HuH-7.5 (cell line): ENCODE measurements around the gene ADRA2B.
"Not testable (repeated sequence)": the region's sequence is repeated elsewhere in the genome, so short reads cannot be mapped to it uniquely, and the experiment has no call there.

Source experiments
- DNase-seq: peaks from one replicate; pipeline ENCODE4 v3.0.0; 2011; ENCODE audit warnings: low spot score

ADRA2B gene

GRCh38 chr2:96088340-96089335 is 27.7 kb downstream of the ADRA2B start:
- DNase-seq: no peak

DNA sequence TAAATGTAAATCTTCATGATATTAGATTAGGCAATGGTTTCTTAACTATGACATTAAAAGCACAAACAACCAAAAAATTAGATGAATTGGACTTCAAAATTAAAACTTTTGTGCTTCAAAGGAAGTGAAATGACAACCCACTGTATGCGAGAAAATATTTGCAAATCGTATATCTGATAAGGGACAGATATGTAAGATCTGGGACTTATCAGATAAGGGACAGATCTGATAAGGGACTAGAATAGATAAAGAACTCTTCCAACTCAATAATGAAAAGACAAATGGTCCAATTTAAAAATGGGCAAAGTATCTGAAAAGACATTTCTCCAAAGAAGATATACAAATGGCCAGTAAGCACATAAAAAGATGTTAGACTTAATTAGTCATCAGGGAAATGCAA is 29.2 kb downstream of the ADRA2B start:
- no peak for DNase-seq

- DNase-seq: no peak
Observed at GRCh38 chr2:96085541-96086355, 30.6 kb downstream of the ADRA2B start.

- not testable (repeated sequence) for DNase-seq
Observed at GRCh38 chr2:96084858-96085518, 31.4 kb downstream of the ADRA2B start.

DNA sequence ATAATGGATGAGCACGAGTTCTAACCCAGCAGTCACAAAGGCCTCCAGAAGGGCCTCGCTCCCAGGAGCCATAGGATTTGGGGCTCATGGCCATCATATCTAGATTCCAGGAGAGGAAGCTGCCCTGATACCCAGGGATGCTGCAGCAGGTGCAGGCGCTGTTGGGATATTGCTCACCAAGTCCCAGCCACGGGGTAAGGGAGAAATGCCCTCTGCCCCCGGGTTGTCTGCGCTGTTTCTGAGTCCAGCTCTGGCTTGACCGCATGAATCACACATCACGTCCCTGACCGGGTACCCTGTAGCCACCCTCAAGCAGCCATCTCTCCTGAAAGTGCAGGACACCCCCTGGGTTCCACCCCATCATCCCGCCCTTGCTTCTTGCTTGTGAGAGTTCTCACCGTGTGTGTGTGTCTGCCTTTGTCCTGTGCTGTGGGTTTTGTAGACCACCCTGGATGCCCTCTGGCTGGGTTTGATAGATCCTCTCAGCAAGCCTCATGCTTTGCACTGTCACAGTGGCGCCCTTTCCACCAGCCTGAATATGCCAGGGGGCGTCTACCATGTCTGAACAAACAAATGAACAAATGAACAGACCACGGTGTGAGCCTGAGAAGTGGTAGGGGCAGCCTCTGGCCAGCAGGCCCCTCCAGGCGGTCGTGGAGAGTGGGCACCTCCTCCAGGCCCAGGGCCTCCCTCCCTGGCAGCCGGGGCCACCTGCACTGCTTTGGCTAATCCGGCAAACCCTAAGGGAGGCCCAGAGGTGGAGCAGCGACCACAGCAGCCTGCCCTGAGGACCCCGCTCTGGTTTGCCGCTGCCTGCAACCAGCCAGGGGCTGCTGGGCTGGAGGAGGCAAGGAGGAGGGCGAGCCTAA is 32.1 kb downstream of the ADRA2B start:
- no peak for DNase-seq

GRCh38 chr2:96083064-96083939 is 33.1 kb downstream of the ADRA2B start:
- DNase-seq: no peak

DNA sequence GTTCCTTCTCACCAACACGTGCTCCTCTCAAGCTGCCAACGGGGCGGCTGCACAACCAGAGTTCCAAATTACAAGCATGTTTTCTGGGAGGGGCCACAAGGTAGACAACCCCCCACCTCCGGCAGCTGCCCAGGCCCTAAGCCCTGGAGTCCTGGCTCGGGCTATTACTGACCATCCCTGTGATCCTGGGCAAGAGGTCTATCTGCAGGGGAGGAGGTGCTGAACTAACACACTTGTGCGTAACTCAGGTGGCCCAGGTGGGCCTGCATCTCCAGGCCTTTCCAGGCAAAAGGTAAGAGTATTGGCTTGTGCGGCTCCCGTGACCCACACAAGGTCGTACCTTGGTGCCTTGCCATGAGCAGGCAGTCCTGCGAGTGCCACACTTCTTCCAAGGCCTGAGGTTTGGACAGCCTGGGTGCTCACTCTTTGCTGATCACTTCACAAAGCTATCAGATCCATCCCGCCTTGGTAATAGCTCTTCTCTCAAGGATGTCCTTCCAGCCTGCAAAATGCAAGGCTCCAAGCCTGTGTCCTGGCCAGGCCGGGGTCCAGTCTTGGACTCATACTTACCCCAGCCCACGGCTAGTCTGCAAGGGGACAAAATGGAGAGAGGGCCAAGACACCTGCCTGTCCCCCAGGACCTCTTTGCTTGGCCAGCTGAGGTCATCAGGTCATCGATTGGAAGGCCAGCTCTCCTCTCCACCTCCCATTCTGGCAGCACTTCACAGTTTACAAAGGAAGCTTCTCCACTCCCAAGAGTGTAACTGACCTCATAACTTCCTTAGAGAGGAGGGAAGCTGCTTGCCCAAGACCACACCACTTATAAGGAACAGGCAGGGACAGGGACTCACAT is 33.9 kb downstream of the ADRA2B start:
- no peak for DNase-seq

- no peak for DNase-seq
Observed at GRCh38 chr2:96081042-96081441, 35.3 kb downstream of the ADRA2B start.

DNA sequence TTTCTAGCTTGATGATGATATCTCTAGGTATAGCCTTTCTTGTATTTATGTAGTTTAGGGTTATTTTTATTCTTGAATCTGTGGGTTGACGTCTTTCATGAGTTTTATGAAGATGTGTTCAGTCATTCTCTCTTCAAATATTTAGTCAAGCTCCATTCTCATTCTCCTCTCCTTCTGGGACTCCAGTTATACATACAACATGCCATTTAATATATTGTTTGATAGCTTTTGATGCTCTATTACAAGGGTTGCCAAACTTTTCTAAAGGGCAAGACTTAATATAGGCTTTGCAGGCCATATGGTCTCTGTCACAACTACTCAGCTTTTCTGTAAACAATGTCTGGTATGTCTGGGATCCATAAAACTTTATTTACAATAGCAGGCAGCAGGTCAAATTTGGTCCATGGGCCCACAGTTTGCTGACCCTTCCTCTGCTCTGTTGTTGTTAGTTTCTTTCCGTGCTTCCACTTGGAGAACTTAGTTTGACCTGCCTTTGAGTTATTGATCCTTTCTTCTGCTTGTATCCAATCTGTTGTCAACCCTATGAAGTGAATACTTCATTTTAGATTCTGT is 41.1 kb downstream of the ADRA2B start:
- no peak for DNase-seq

DNA sequence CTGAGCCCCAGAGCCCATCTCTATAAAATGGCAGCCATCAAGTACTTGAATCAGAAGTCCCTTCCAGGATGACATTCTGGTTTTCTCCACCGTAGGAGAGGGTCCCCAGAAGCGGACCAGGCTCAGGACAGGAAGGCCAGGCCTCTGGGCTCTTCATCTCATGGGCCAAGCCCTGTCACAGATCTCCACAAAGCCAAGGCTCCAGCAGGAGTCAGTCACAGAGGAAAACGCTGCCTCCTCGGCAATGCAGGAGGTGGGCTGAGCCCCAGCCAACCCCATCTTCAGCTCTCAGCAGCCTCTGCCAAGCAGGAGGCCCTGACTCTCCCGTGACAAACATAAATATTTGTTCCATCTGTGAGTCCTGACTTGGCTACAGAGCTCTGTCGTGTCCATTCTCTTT is 42.2 kb downstream of the ADRA2B start:
- no peak for DNase-seq

DNA sequence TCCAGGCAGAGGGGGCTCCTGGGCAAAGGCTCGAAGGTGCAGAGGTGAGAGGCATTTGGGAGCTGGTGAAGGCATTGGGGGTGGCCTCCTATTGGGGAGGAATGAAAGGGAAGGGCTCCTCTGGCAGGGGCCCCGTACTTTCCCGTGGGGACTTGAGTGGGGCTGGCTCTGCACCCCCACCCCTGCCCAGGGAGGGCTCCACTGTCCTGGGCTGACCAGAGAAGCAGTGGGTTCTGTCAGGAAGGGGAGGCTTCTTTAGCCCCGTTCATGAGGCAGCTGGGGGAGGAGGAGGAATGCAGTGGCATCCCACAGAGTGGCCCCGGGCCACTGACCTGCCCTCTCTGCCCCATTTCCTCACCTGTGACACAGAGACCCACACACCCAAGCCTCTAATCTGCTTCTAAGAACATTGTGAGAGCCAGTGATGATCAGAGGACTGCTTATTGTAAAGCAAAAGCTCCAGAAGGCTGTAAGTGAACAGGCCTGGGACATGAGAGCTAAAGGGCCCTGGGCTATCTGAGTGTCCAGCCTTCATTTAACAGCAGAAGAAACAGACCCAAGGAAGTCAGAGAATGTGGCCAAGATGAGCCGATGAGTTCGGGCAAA is 43.1 kb downstream of the ADRA2B start:
- DNase-seq: no peak

- no peak for DNase-seq
Observed at GRCh38 chr2:96072746-96073145, 43.6 kb downstream of the ADRA2B start.

- DNase-seq: not testable (repeated sequence)
Observed at GRCh38 chr2:96071977-96072491, 44.3 kb downstream of the ADRA2B start.

GRCh38 chr2:96071087-96071976 is 45.0 kb downstream of the ADRA2B start:
- not testable (repeated sequence) for DNase-seq

- DNase-seq: not testable (repeated sequence)
Observed at GRCh38 chr2:96070351-96070750, 46.0 kb downstream of the ADRA2B start.

DNA sequence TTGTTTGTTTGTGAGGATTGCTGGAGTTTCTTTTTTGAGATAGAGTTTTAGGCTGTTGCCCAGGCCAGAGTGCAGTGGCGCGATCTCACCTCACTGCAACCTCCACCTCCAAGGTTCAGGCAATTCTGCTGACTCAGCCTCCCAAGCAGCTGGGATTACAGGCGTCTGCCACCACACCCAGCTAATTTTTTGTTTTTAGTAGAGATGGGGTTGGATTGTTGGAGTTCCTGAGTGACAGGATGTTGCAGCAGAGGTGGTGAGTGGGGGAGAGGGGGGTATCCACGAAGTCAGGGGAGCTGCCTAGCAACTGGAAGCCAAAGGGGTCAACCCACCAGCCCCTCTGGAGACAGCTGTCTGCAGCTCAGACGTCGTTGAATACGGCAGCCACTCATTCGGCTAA is 46.5 kb downstream of the ADRA2B start:
- DNase-seq: not testable (repeated sequence)

DNA sequence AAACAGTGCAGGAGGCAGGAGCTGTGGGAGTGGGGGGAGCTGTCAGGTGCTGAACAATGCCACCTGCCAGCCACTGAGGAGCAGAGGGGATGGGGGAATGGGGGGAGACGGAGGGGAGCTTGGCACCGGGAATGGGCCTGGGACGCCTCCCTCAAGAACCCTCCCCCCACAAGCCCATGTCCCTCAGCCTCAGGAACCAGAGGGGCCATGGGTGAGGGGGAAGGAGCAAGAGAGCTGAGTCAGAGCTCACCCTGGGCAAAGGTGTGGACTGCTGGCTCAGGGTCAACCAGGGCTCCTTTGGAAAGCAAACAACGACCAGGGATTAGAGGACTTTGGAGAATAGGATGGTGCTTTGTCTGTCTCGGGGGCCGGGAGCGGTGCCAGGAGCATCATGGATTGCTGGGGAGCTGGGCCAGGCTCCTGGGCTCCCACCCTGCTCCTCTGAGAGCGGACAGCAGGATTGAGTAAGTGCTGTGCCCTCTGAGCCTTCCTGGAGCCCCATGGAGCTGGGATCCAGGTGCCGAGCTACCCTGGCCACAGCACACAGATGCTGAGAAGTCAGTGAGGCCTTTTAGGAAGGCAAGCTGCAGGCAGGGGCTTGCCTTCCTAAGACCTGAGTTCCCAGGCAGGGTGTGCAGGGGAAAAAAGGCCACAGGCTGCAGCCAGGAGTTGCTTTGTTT is 48.3 kb downstream of the ADRA2B start:
- not testable (repeated sequence) for DNase-seq
